ENCODE results near the gene ST3GAL6. TPM values are rescaled to one million over a fixed set of nuclear protein-coding genes. Genes with fewer than 3 reads are reported as not detected.

The ST3GAL6 gene
- total and polyA plus RNA-seq, 2 of the 13 experiments (the other 11 are each of a cell fraction or from before 2014, with no cell fraction given): 17.5 to 23.2 TPM

DNA sequence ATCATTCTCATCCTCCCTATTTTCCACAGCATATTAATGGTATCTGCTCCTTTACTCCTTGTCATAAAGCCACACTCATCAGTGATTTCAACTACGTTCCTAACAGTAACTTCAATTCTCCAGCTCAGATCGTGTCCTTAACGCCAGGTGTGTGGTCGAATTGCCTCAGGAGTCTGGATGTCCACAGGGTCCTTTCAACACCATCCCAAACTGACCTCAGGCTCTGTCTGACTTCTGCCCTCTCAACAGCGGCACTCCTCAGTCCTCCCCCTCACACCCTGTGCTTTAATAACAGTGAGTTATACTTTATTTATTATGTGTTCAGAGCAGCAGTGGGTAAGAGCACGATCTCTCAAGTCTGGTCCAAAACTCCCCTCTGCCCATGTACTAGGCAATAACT lies 42.4 kb downstream of the ST3GAL6 start (continued):
- TF ChIP-seq, protein P1, sequence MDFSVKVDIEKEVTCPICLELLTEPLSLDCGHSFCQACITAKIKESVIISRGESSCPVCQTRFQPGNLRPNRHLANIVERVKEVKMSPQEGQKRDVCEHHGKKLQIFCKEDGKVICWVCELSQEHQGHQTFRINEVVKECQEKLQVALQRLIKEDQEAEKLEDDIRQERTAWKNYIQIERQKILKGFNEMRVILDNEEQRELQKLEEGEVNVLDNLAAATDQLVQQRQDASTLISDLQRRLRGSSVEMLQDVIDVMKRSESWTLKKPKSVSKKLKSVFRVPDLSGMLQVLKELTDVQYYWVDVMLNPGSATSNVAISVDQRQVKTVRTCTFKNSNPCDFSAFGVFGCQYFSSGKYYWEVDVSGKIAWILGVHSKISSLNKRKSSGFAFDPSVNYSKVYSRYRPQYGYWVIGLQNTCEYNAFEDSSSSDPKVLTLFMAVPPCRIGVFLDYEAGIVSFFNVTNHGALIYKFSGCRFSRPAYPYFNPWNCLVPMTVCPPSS (IDR thresholded peaks at IDR 0.05): no peak

DNA sequence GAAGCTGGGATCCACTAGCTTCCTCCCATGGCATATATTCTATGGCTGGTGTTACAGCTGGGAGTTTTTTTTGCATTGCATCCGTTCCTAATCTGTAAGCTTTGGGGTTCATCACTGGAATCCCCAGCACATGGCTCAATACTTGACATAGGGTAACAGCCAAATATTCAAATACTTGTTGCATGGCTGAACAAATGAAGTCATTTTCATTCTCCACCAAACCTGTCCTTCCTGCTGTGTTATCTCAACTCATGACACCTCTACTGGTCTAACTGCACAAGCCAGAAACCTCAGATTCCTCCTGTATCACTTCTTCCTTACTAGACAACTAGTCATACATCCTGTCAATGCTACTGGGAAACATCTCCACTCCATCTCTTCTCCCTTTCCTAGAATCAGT lies 43.4 kb downstream of the ST3GAL6 start:
- ChIA-PET CTCF (ENCODE audit: low intra/inter-chr PET ratio, low total read pairs) (no interaction called here), POLR2A (no interaction called here)
- no peak for FAIRE-seq
- no peak overlapping the region for H3K4me2 ChIP-seq (ENCODE audit: low read depth, low read length)
- TF ChIP-seq, protein P2, sequence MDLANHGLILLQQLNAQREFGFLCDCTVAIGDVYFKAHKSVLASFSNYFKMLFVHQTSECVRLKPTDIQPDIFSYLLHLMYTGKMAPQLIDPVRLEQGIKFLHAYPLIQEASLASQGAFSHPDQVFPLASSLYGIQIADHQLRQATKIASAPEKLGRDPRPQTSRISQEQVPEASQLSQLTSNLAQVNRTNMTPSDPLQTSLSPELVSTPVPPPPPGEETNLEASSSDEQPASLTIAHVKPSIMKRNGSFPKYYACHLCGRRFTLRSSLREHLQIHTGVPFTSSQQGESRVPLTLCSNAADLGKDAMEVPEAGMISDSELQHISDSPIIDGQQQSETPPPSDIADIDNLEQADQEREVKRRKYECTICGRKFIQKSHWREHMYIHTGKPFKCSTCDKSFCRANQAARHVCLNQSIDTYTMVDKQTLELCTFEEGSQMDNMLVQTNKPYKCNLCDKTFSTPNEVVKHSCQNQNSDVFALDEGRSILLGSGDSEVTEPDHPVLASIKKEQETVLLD (CRISPR knock-in tag; IDR thresholded peaks at IDR 0.05; ENCODE audit: low read depth): no peak
- TF ChIP-seq BHLHE40 (IDR thresholded peaks at IDR 0.05; ENCODE audit: low read length) (no peak), CEBPG (CRISPR knock-in tag; IDR thresholded peaks at IDR 0.05) (no peak), ZNF282 (IDR thresholded peaks at IDR 0.05; ENCODE audit: partially characterized antibody) (no peak), NFE2 (CRISPR knock-in tag; IDR thresholded peaks at IDR 0.05) (no peak), HNF4G (IDR thresholded peaks at IDR 0.05; ENCODE audit: borderline replicate concordance, low read depth, low read length) (no peak), HNF4G (CRISPR knock-in tag; IDR thresholded peaks at IDR 0.05; ENCODE audit: borderline replicate concordance, low read depth) (no peak)
- TF ChIP-seq, protein P3, sequence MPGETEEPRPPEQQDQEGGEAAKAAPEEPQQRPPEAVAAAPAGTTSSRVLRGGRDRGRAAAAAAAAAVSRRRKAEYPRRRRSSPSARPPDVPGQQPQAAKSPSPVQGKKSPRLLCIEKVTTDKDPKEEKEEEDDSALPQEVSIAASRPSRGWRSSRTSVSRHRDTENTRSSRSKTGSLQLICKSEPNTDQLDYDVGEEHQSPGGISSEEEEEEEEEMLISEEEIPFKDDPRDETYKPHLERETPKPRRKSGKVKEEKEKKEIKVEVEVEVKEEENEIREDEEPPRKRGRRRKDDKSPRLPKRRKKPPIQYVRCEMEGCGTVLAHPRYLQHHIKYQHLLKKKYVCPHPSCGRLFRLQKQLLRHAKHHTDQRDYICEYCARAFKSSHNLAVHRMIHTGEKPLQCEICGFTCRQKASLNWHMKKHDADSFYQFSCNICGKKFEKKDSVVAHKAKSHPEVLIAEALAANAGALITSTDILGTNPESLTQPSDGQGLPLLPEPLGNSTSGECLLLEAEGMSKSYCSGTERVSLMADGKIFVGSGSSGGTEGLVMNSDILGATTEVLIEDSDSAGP (CRISPR knock-in tag; IDR thresholded peaks at IDR 0.05; ENCODE audit: borderline replicate concordance): no peak
- TF ChIP-seq, protein P4, sequence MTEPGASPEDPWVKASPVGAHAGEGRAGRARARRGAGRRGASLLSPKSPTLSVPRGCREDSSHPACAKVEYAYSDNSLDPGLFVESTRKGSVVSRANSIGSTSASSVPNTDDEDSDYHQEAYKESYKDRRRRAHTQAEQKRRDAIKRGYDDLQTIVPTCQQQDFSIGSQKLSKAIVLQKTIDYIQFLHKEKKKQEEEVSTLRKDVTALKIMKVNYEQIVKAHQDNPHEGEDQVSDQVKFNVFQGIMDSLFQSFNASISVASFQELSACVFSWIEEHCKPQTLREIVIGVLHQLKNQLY (CRISPR knock-in tag; IDR thresholded peaks at IDR 0.05): no peak
- TF ChIP-seq, protein P5, sequence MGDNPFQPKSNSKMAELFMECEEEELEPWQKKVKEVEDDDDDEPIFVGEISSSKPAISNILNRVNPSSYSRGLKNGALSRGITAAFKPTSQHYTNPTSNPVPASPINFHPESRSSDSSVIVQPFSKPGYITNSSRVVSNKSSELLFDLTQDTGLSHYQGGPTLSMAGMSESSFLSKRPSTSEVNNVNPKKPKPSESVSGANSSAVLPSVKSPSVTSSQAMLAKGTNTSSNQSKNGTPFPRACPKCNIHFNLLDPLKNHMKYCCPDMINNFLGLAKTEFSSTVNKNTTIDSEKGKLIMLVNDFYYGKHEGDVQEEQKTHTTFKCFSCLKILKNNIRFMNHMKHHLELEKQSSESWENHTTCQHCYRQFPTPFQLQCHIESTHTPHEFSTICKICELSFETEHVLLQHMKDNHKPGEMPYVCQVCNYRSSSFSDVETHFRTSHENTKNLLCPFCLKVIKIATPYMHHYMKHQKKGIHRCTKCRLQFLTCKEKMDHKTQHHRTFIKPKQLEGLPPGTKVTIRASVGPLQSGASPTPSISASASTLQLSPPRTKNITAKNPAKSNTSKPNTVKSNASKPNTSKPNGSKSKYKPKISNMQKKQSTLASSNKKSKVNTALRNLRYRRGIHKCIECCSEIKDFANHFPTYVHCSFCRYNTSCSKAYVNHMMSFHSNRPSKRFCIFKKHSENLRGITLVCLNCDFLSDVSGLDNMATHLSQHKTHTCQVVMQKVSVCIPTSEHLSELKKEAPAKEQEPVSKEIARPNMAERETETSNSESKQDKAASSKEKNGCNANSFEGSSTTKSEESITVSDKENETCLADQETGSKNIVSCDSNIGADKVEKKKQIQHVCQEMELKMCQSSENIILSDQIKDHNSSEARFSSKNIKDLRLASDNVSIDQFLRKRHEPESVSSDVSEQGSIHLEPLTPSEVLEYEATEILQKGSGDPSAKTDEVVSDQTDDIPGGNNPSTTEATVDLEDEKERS (CRISPR knock-in tag; IDR thresholded peaks at IDR 0.05): no peak
- in situ Hi-C loops (cut with HindIII; ENCODE audit: extremely low pct_ligation_motif_present, low pct_unique_long_range_greater_than_20kb): no loop called here
- no peaks in the 10 kb centered on the region for H3K27me3 ChIP-seq (ENCODE audit: control insufficient read depth in 1 of 2, insufficient read depth in 2 of 2, low read length in 2 of 2)
- H3K4me3 ChIP-seq (replicated peaks in 1 of 3; ENCODE audit: insufficient read depth in 1 of 3, low read depth in 2 of 3, low read length in 3 of 3): no peak overlapping the region
- no peaks in the 10 kb centered on the region for H3K9me3 ChIP-seq (ENCODE audit: low read length)
- intact Hi-C loops (cut with micrococcal nuclease; ENCODE audit: unreplicated experiment): no loop called here
- BruUV-seq (replicated peaks): no TSS peak
- no peaks in the 10 kb centered on the region for H3K79me2 ChIP-seq (ENCODE audit: insufficient read depth, low read length)
- H2AFZ ChIP-seq (ENCODE audit: low read length): no peak overlapping the region
- no peaks in the 10 kb centered on the region for H4K20me1 ChIP-seq (ENCODE audit: insufficient read depth, low read length)
- peaks cover 11% of the 10 kb centered on the region for H3K4me1 ChIP-seq (ENCODE audit: insufficient read depth, low read length)
- H3K36me3 ChIP-seq (replicated peaks in 1 of 2; ENCODE audit: control insufficient read depth in 1 of 2, insufficient read depth in 2 of 2, low read length in 2 of 2): peaks cover 12 to 42% of the 10 kb centered on the region in 2 experiments
- H3K9ac ChIP-seq (ENCODE audit: insufficient read depth, low read depth, low read length): no peak overlapping the region
- DNase-seq (ENCODE audit: low spot score): no peak
- 100% methylated on average over 1 of the region's 1 CpG for WGBS (ENCODE audit: low lambda C conversion rate)
- ATAC-seq: no peak
- no peak overlapping the region for H3K27ac ChIP-seq (ENCODE audit: extremely low read length, insufficient read depth, low read length)
